ENCODE measurements around the gene ARHGAP33.

Gene ARHGAP33

DNA sequence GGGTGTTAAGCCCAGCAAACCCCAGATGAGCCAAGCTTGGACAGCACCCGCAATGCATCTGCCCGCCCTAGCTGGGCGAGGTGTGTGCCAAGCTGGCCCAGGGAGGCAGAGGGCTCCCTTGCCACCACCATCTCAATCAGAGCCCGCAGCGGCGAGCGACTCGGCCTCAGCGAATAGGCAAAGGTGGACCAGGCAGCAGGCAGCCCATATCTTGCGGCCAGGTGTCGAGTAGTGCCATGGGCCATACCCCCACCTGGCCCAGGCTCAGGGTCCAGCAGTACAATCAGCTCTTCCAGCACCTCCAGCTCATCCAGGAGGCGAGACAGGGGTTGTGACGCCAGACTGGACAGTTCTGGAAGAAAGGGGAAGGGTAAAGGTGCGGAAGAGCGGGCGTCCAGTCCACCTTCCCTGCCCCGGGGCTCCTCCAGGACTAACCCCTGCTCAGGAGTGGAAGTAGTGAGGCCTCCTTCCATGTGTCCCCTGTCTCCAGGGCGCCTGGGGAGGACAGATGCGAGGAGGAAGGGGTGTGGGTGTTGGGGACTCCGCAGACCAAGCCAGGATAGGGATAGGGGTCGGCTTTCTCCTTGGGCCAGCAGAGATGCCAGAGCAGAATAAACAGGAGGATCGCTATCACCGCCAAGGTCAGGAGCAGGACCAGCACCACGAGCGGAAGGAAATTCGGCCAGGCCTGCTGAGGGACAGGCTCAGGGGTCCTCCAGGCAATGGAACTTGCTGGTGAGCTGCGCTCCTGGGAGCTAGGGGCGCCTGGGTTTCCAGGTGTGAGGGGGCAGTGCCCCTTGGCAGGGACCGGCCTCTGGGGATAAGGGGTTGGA is 35.9 kb upstream of the ARHGAP33 start:
- DNase-seq: no peak

DNA sequence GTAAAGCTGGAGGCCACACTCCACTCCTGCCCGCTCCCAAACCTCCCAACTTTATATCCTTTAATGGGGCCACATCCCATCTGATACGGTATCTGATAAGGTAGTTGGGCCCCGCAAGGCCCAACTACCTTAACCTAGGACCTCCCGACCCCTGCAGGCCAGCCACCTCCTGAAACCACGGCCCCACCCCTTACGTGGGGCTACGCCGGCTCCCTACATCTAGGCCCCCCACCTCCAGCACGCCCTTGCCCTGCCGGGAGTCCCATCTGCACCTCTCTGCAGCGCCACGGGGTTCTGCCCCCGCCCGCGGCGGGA is 35.3 kb upstream of the ARHGAP33 start:
- no peak for DNase-seq

GRCh38 chr19:35740423-35741202 is 34.8 kb upstream of the ARHGAP33 start:
- peak; percentile 91 for DNase-seq

GRCh38 chr19:35741203-35741515 is 34.2 kb upstream of the ARHGAP33 start:
- no peak for DNase-seq

DNA sequence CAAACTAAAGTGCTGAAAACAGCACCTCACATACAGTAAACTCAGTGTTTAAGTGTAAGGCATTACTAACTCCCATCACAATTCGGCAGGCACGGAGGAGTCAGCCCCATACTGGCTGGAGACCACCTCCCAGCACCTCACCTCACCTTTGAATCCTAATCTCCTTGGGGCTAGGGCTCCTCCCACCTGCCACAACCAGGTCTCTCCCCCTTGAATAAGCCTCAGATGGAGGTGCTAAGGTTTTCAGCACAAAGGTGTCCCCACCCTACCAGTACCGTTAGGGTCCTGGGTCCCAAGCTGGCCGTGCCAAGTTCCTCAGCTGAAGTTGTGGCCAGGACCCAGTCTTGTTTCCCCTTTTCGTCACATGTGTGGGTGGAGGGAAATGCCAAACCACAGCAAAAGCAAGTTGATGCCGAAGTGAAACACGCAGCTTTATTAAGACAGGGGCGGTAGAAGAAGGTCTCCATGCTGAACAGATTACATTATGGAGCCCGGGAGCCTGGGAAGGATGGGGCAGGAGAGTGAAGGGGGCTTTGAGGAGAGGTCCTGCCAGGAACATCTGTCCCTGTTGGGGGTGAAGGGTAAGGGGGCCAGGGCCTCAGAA is 33.1 kb upstream of the ARHGAP33 start, which contains the start of gene IGFLR1:
TSS of gene IGFLR1 (minus strand) at position 332 of the 604 bp plus-strand sequence. CDS start 1,272 bp downstream, outside the sequence.
- DNase-seq: peak; percentile 75

DNA sequence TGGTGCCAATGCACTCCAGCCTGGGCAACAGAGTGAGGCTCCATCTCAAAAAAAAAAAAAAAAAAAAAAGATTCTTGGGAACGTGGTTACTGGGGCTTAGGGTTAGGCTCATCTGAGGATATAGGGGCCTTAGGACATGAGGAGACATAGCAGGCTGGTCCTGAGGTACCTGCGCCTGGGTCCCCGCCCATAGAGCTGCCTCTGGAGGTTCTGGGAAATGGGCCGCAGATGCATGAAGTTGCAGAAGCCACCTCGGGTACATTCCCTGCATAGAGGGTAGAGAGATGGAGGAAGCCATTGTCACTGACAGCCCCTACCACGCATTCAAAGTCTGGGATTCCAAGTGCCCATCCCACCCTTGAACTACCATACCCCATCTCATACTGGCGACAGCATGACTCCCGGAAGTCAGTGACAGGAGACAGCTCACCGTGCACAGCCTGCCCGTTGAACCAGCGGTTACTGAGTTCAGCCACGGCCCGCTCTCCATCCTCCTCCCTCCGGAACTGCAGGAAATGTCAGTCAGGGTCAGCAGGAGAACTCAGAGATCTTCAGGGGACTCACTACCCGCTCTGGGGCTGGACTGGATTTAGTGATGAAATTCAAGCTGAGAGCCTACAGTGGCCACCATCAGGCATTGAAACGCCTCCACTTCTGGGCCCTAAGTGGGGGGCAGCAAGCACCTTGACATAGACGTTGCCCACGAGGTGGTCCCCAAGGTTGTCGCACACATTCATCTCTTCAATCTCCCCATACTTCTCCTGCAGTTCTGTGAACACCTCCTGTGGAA is 31.5 kb upstream of the ARHGAP33 start:
- DNase-seq: no peak

DNA sequence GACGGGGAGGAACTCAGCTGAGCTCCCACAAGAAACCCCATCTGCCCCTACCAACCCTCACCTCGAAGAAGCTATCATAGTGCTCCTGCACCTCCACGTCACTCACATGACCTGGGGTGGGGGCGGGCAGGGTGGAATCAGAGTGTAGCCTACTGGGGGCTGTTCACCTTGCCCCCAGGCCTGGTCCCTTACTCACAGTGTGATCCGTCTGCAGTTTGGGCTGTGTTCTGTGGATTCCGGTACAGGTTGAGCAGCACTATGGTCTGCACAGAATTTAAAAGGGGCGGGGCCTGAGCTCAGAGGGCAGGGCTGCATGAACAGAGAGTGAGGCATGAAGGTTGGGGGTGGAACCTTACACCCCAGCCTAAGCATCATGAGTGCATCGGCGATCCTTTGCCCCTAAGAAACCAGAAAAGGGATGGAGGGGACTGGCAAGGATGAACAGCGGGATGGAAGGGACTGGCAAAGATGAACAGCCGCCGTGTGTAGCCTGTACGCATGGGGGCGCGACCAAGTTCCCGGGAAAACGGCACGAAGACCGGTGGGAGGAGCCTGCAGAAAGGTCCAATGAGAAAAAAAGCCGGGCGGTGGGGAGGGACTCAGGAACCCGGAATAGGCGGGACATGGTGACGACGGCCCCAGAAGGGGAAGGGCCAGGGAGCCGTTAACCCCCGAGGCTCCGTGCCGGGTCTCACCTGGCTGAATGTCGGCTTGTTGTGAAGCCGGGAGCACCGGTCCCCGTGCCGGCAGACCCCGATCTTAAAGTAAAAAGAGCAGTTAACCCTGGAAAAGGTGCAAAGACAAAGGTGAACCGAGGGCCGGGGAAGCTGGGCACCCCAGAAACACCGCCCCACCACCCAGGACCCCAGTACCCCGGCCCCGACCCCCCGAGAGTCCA is 30.7 kb upstream of the ARHGAP33 start:
- peak; percentile 94 for DNase-seq

- DNase-seq: peak; percentile 99
Measured at GRCh38 chr19:35745328-35746086, 29.9 kb upstream of the ARHGAP33 start, which contains the start of the genes PSENEN and U2AF1L4. Gene PSENEN, plus strand, starts transcription at chr19:35745651. Its CDS starts 280 bp downstream, at chr19:35745931. Gene U2AF1L4, minus strand, starts transcription at chr19:35745418. Its CDS starts 27 bp downstream, at chr19:35745391.

GRCh38 chr19:35746087-35746462 is 29.3 kb upstream of the ARHGAP33 start:
- DNase-seq: no peak

DNA sequence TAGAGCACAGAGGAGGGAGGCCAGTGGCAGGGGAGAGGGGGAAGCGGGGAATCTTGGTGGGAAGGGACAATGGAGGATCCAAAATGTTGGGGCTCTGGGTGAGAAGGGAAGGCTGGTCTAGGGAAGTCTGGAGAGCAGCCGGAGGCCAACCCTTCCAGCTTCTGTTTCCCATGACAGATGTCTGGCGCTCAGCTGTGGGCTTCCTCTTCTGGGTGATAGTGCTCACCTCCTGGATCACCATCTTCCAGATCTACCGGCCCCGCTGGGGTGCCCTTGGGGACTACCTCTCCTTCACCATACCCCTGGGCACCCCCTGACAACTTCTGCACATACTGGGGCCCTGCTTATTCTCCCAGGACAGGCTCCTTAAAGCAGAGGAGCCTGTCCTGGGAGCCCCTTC is 28.8 kb upstream of the ARHGAP33 start:
- no peak for DNase-seq

- peak; percentile 99 for DNase-seq
Measured at GRCh38 chr19:35748106-35749020, 27.0 kb upstream of the ARHGAP33 start, which contains the start of gene LIN37. Gene LIN37, plus strand, starts transcription at chr19:35748576. Its CDS starts 149 bp downstream, at chr19:35748725.

DNA sequence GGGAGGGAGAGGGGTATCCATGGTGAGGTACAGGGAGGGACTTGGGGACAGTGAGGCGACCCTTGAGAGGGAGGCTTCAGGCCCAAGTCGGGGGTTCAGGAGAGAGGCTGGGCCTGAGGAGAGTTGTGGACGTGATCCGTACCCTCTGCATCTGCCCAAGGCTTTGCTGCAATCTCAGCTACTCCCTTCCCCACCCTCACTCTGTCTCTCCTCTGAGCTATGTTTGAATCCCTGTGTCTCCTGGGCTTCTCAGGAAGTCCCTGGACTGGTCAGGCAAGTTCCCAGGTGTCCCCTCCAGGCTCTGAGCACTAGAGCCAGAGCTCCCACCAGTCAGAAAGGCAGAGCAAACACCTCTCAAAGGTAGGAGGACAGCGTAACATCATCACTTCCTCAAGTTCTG is 25.2 kb upstream of the ARHGAP33 start:
- no peak for DNase-seq

GRCh38 chr19:35751839-35752745 is 23.3 kb upstream of the ARHGAP33 start:
- DNase-seq: no peak

DNA sequence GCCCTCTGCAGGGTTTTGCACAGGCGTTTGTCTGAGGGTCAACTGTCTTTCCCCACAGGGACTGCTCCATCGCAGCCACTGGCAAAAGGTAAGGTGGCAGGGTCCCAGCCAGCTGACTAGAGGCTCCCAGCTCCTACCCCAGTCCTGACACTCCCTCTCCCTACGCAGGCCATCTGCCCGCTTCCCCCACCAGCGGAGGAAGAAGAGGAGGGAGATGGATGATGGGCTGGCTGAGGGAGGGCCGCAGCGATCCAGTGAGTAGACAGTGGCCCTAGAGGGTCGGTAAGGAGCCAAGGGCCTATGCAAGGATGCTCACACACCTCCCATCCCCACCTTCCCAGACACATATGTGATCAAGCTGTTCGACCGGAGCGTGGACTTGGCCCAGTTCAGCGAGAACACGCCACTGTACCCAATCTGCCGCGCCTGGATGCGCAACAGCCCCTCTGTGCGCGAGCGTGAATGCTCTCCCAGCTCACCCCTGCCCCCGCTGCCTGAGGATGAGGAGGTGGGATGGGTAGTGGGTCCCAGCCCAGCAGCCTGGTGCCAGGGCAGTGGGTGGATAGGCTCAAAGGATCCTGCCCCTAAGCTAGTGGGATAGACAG is 22.5 kb upstream of the ARHGAP33 start:
- DNase-seq: no peak

DNA sequence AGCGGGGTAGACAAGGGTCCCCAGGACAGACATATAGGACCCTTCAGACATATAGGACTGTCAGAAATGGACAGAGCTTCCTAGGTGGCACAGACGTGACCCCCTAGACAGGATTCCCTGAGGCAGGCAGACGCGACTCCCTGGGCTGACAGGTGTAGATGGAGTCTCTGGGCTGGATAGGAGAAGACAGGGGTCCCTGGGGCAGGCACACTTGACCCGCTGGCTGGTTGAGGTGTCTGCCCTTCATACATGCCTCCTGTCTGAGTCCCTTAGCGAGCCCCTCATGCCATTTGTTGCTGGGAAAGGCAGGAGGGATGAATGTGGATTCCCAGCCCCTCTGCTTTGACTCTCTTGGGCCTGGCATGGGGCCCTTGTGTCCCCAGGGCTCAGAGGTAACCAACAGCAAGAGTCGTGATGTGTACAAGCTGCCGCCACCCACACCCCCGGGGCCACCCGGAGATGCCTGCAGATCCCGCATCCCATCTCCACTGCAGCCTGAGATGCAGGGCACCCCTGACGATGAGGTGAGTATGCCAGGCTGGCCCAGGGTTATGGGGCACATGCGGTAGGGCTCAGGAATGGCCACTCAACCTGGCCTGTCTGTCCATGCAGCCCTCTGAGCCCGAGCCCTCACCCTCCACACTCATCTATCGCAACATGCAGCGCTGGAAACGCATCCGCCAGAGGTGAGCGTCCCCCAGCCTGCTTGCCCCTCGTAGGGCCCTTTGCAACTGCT is 21.6 kb upstream of the ARHGAP33 start:
- no peak for DNase-seq

DNA sequence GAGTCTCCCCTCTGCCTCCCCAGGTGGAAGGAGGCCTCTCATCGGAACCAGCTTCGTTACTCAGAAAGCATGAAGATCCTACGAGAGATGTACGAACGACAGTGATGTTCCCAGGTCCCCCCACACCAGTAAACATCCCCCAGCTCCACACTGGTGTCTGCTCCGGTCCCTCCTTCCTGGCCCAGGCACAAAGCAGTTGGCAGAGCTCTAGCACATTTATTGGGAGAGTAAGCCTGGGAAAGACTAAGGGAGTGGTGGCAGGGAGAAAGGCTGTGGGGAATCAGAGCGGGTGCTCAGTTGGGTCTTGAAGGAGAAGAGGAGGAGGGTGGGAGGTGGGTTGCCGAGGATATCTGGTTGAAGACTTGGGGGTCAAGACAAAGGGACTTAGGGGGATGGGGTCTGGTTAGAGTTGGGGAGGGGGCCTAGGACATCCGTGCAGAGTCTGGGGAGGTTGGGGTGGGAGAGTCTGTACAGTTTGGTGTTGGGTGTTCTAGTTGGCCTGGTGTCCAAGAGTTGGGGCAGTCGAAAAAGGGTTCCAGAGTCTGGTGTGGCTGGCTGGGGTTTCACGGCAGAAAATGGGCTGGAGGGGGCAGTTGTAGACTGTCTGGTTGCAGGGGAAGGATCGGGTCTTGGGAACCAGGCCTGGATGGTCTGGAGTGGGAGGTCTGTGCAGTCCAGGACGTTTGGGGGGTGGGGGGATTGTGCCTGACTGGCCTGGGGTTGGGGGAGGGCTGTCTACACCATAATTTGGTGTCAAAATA is 20.8 kb upstream of the ARHGAP33 start:
- DNase-seq: no peak

DNA sequence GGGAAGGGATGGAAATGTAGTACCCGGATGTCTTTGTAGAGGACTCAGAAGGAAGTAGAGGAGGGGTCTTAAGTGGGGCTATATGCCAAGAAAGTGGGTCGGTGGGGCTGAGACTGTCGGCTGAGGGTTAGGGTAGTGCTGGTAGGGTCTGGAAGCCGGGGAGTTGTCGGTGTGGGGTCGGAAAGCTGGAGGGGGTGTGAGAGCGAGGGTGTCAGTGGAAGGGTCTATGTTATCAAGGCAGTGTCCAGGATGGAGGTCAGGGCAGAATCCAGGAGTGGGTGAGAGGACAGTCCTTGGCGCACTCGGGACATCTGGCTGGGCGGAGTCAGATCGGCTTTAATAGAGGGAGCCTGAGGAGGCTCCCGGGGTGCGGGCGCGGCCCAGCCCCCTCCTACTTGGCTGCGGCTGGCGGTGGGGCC is 20.2 kb upstream of the ARHGAP33 start:
- DNase-seq: no peak
